Osteocyte (in vitro differentiated cells): ENCODE measurements around the gene IQSEC2. TPM values are rescaled to one million over a fixed set of nuclear protein-coding genes. Genes with fewer than 3 reads are reported as not detected.

Experiments used
- DNase-seq: peaks from one replicate; pipeline ENCODE4 v3.0.0; 2021; ENCODE audit warnings: mixed read lengths; ENCODE audit not compliant: unreplicated experiment; ENCODE audit errors: extremely low spot score
- H3K27ac Mint-ChIP-seq: one replicate; pipeline ENCODE4 v1.8.0; 2021; ENCODE audit warnings: mild to moderate bottlenecking, mixed read lengths; ENCODE audit not compliant: unreplicated experiment
- H3K27me3 Mint-ChIP-seq: one replicate; pipeline ENCODE4 v1.8.0; 2021; ENCODE audit warnings: mixed read lengths; ENCODE audit not compliant: unreplicated experiment
- H3K36me3 Mint-ChIP-seq: one replicate; pipeline ENCODE4 v1.8.0; 2021; ENCODE audit warnings: mixed read lengths; ENCODE audit not compliant: unreplicated experiment
- H3K4me1 Mint-ChIP-seq: one replicate; pipeline ENCODE4 v1.8.0; 2021; ENCODE audit warnings: mixed read lengths; ENCODE audit not compliant: unreplicated experiment
- H3K4me3 Mint-ChIP-seq: one replicate; pipeline ENCODE4 v1.8.0; 2021; ENCODE audit warnings: mild to moderate bottlenecking, moderate library complexity, mixed read lengths; ENCODE audit not compliant: unreplicated experiment
- H3K9me3 Mint-ChIP-seq: one replicate; pipeline ENCODE4 v1.8.0; 2021; ENCODE audit warnings: mixed read lengths; ENCODE audit not compliant: unreplicated experiment
- CTCF ChIP-seq: fragments of 200-600 bp; sonication (generic); IDR thresholded peaks from 2 replicates; pipeline ENCODE4 v1.5.0; 2021; ENCODE audit warnings: antibody characterized with exemption, mild to moderate bottlenecking, moderate library complexity
- total RNA-seq: library from RNA; stranded (reverse); gene quantifications from 2 replicates; pipeline ENCODE4 v1.2.1, GENCODE V29; 2021

IQSEC2 gene
- total RNA-seq, 1 donor from 2014 or later, result 8.8 TPM

GRCh38 chrX:53244610-53245009 lies 36.8 kb downstream of the IQSEC2 start:
- H3K36me3 Mint-ChIP-seq, result no peaks in the 10 kb centered on the region
- TF ChIP-seq CTCF, result peak; percentile 36
- no peaks in the 10 kb centered on the region for H3K27me3 Mint-ChIP-seq
- H3K27ac Mint-ChIP-seq, result no peak overlapping the region
- H3K9me3 Mint-ChIP-seq, result peaks cover 6% of the 10 kb centered on the region
- no peak for DNase-seq
- no peaks in the 10 kb centered on the region for H3K4me1 Mint-ChIP-seq
- H3K4me3 Mint-ChIP-seq, result no peak overlapping the region

- peaks cover 6% of the 10 kb centered on the region for H3K9me3 Mint-ChIP-seq
- H3K4me3 Mint-ChIP-seq, result no peak overlapping the region
- no peaks in the 10 kb centered on the region for H3K27me3 Mint-ChIP-seq
- no peak overlapping the region for H3K27ac Mint-ChIP-seq
- H3K36me3 Mint-ChIP-seq, result no peaks in the 10 kb centered on the region
- no peak for TF ChIP-seq CTCF
- no peaks in the 10 kb centered on the region for H3K4me1 Mint-ChIP-seq
- no peak for DNase-seq
Measured at GRCh38 chrX:53242310-53242709, 39.1 kb downstream of the IQSEC2 start.

GRCh38 chrX:53241558-53241957 lies 39.8 kb downstream of the IQSEC2 start:
- peaks cover 6% of the 10 kb centered on the region for H3K9me3 Mint-ChIP-seq
- no peaks in the 10 kb centered on the region for H3K36me3 Mint-ChIP-seq
- no peak for DNase-seq
- no peak overlapping the region for H3K4me3 Mint-ChIP-seq
- no peaks in the 10 kb centered on the region for H3K4me1 Mint-ChIP-seq
- H3K27ac Mint-ChIP-seq, result no peak overlapping the region
- H3K27me3 Mint-ChIP-seq, result no peaks in the 10 kb centered on the region
- no peak for TF ChIP-seq CTCF

GRCh38 chrX:53239474-53239873 lies 41.9 kb downstream of the IQSEC2 start:
- H3K27ac Mint-ChIP-seq, result no peak overlapping the region
- peaks cover 2% of the 10 kb centered on the region for H3K36me3 Mint-ChIP-seq
- H3K9me3 Mint-ChIP-seq, result no peaks in the 10 kb centered on the region
- TF ChIP-seq CTCF, result no peak
- no peaks in the 10 kb centered on the region for H3K4me1 Mint-ChIP-seq
- no peak for DNase-seq
- H3K4me3 Mint-ChIP-seq, result no peak overlapping the region
- no peaks in the 10 kb centered on the region for H3K27me3 Mint-ChIP-seq

- Mint-ChIP-seq H3K36me3 (peaks cover 2% of the 10 kb centered on the region), H3K4me3 (no peak overlapping the region), H3K27me3 (no peaks in the 10 kb centered on the region), H3K27ac (no peak overlapping the region), H3K9me3 (no peaks in the 10 kb centered on the region), H3K4me1 (no peaks in the 10 kb centered on the region)
- TF ChIP-seq CTCF, result no peak
- no peak for DNase-seq
Measured at GRCh38 chrX:53237056-53237455, 44.3 kb downstream of the IQSEC2 start.
